ENCODE results near the gene ARHGAP32. TPM values are rescaled to one million over a fixed set of nuclear protein-coding genes. Genes with fewer than 3 reads are reported as not detected.

Gene ARHGAP32
- total and polyA plus RNA-seq, 2 experiments from 2014 or later, result 9.9 to 17.3 TPM

- Histone ChIP-seq H3K9me3 (ENCODE audit: low read depth) (no peaks in the 10 kb centered on the region), H3K4me2 (no peak overlapping the region), H3K4me3 (no peak overlapping the region), H2AFZ (no peak overlapping the region), H3K36me3 (replicated peaks; ENCODE audit: insufficient read depth, low read depth) (no peaks in the 10 kb centered on the region), H3K9me2 (replicated peaks; ENCODE audit: insufficient read depth) (no peaks in the 10 kb centered on the region), H3K4me1 (ENCODE audit: insufficient read depth) (no peaks in the 10 kb centered on the region), H3K27ac (no peak overlapping the region), H4K20me1 (ENCODE audit: insufficient read depth, poor library complexity, severe bottlenecking) (no peaks in the 10 kb centered on the region), H3K79me2 (no peaks in the 10 kb centered on the region), H3K27me3 (no peaks in the 10 kb centered on the region)
- TF ChIP-seq, protein P1, sequence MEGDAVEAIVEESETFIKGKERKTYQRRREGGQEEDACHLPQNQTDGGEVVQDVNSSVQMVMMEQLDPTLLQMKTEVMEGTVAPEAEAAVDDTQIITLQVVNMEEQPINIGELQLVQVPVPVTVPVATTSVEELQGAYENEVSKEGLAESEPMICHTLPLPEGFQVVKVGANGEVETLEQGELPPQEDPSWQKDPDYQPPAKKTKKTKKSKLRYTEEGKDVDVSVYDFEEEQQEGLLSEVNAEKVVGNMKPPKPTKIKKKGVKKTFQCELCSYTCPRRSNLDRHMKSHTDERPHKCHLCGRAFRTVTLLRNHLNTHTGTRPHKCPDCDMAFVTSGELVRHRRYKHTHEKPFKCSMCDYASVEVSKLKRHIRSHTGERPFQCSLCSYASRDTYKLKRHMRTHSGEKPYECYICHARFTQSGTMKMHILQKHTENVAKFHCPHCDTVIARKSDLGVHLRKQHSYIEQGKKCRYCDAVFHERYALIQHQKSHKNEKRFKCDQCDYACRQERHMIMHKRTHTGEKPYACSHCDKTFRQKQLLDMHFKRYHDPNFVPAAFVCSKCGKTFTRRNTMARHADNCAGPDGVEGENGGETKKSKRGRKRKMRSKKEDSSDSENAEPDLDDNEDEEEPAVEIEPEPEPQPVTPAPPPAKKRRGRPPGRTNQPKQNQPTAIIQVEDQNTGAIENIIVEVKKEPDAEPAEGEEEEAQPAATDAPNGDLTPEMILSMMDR (IDR thresholded peaks at IDR 0.05; ENCODE audit: poor library complexity), result no peak
- TF ChIP-seq EZH2 (IDR thresholded peaks at IDR 0.05; ENCODE audit: borderline replicate concordance) (no peak), EZH2phosphoT487 (IDR thresholded peaks at IDR 0.05; ENCODE audit: low read depth, severe bottlenecking, unreplicated experiment) (no peak)
- DNase-seq (ENCODE audit: low spot score), result no peak
- WGBS (ENCODE audit: low lambda C conversion rate, missing lambda C conversion rate), result 90% methylated on average over 2 of the region's 2 CpGs
These were observed 275.4 kb downstream of the ARHGAP32 start for GRCh38 chr11:128916681-128917080.

DNA sequence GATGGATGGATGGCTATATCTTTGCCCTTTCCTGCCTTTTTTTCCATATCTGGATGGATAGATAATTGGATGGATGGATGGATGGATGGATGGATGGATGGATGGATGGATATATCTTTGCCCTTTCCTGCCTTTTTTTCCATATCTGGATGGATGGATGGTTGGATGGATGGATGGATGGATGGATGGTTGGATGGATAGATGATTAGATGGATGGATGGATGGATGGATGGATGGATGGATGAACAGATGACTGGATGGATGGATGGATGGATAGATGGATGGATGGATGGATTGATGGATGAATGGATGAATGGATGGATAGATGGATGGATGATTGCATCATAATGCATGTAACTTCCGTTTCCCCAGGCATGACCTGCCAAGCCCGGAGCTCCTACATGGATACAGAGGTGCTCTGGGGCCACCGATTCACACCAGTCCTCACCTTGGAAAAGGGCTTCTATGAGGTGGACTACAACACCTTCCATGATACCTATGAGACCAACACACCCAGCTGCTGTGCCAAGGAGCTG, 276.0 kb downstream of the ARHGAP32 start:
- no peak overlapping the region for H3K27ac ChIP-seq
- no peaks in the 10 kb centered on the region for H3K9me2 ChIP-seq (replicated peaks; ENCODE audit: insufficient read depth)
- no peak for DNase-seq (ENCODE audit: low spot score)
- no peak overlapping the region for H3K4me3 ChIP-seq
- 67% methylated on average over 3 of the region's 3 CpGs for WGBS (ENCODE audit: low lambda C conversion rate, missing lambda C conversion rate)
- no peaks in the 10 kb centered on the region for H3K27me3 ChIP-seq
- no peaks in the 10 kb centered on the region for H3K79me2 ChIP-seq
- H2AFZ ChIP-seq, result no peak overlapping the region
- H3K4me2 ChIP-seq, result no peak overlapping the region
- no peaks in the 10 kb centered on the region for H3K4me1 ChIP-seq (ENCODE audit: insufficient read depth)
- H3K36me3 ChIP-seq (replicated peaks; ENCODE audit: insufficient read depth, low read depth), result no peaks in the 10 kb centered on the region
- no peaks in the 10 kb centered on the region for H4K20me1 ChIP-seq (ENCODE audit: insufficient read depth, poor library complexity, severe bottlenecking)
- H3K9me3 ChIP-seq (ENCODE audit: low read depth), result no peaks in the 10 kb centered on the region
- TF ChIP-seq EZH2 (IDR thresholded peaks at IDR 0.05; ENCODE audit: borderline replicate concordance) (no peak), EZH2phosphoT487 (IDR thresholded peaks at IDR 0.05; ENCODE audit: low read depth, severe bottlenecking, unreplicated experiment) (no peak)
- TF ChIP-seq, protein P1 (IDR thresholded peaks at IDR 0.05; ENCODE audit: poor library complexity), result no peak

GRCh38 chr11:128915149-128915521, 277.0 kb downstream of the ARHGAP32 start:
- no peaks in the 10 kb centered on the region for H4K20me1 ChIP-seq (ENCODE audit: insufficient read depth, poor library complexity, severe bottlenecking)
- no peaks in the 10 kb centered on the region for H3K4me1 ChIP-seq (ENCODE audit: insufficient read depth)
- WGBS (ENCODE audit: low lambda C conversion rate, missing lambda C conversion rate), result 69% methylated on average over 6 of the region's 6 CpGs
- no peak overlapping the region for H3K4me2 ChIP-seq
- no peaks in the 10 kb centered on the region for H3K27me3 ChIP-seq
- no peak overlapping the region for H3K27ac ChIP-seq
- H2AFZ ChIP-seq, result no peak overlapping the region
- no peak overlapping the region for H3K4me3 ChIP-seq
- no peak for DNase-seq (ENCODE audit: low spot score)
- TF ChIP-seq, protein P1 (IDR thresholded peaks at IDR 0.05; ENCODE audit: poor library complexity), result no peak
- TF ChIP-seq EZH2phosphoT487 (IDR thresholded peaks at IDR 0.05; ENCODE audit: low read depth, severe bottlenecking, unreplicated experiment) (no peak), EZH2 (IDR thresholded peaks at IDR 0.05; ENCODE audit: borderline replicate concordance) (no peak)
- no peaks in the 10 kb centered on the region for H3K9me2 ChIP-seq (replicated peaks; ENCODE audit: insufficient read depth)
- H3K9me3 ChIP-seq (ENCODE audit: low read depth), result no peaks in the 10 kb centered on the region
- no peaks in the 10 kb centered on the region for H3K79me2 ChIP-seq
- H3K36me3 ChIP-seq (replicated peaks; ENCODE audit: insufficient read depth, low read depth), result no peaks in the 10 kb centered on the region

Small RNA genes lying within 50 kb of the gene (small RNA-seq; reads per million reads assigned to genes)
- gene RF00019 (not detected), gene RNU6-874P (not detected), gene RNU6-876P (not detected)

Other genes starting within 250 kb of the ARHGAP32 start
- 0.17 TPM in 1 of 2 replicates, not detected in the other for gene TP53AIP1, start 249.5 kb downstream of the ARHGAP32 start, total RNA-seq
- gene TP53AIP1, start 249.5 kb downstream of the ARHGAP32 start, polyA plus RNA-seq, result 0.23 TPM in 1 of 2 replicates, not detected in the other
- 0.10 TPM in 1 of 2 replicates, not detected in the other for gene BARX2, start 183.5 kb upstream of the ARHGAP32 start, total RNA-seq
- 0.77 and 1.0 TPM in 2 replicates for gene BARX2, start 183.5 kb upstream of the ARHGAP32 start, polyA plus RNA-seq

All from hepatocyte (in vitro differentiated cells).